WERI-Rb-1 (cell line): Measurements from ENCODE around the gene GP2.

Experiments used
- DNase-seq: peaks from one replicate; pipeline ENCODE4 v3.0.0-alpha.2; 2020
- H3K27ac ChIP-seq: fragments of 250-450 bp; sonication (Bioruptor Pico); 2 replicates; pipeline ENCODE4 v1.5.1; 2020; ENCODE audit warnings: mild to moderate bottlenecking, moderate library complexity
- H3K27me3 ChIP-seq: fragments of 250-450 bp; sonication (Bioruptor Pico); 2 replicates; pipeline ENCODE4 v1.5.1; 2021; ENCODE audit warnings: mild to moderate bottlenecking, low read depth, moderate library complexity; ENCODE audit not compliant: insufficient read depth, severe bottlenecking
- H3K36me3 ChIP-seq: fragments of 250-450 bp; sonication (Bioruptor Pico); 2 replicates; pipeline ENCODE4 v1.5.1; 2020; ENCODE audit warnings: mild to moderate bottlenecking, moderate library complexity
- H3K4me3 ChIP-seq: 2 replicates; pipeline ENCODE4 v1.5.1; 2011; ENCODE audit warnings: low read depth, mild to moderate bottlenecking, control low read depth, low read length
- H3K9me3 ChIP-seq: fragments of 250-450 bp; sonication (Bioruptor Pico); 2 replicates; pipeline ENCODE4 v1.5.1; 2021; ENCODE audit warnings: mild to moderate bottlenecking, moderate library complexity; ENCODE audit not compliant: severe bottlenecking
- TF ChIP-seq, protein P1 (sequence below): IDR thresholded peaks from 2 replicates; pipeline ENCODE4 v1.5.1; 2011; ENCODE audit warnings: low read depth, mild to moderate bottlenecking, control low read depth, inconsistent platforms, low read length

Gene GP2

DNA sequence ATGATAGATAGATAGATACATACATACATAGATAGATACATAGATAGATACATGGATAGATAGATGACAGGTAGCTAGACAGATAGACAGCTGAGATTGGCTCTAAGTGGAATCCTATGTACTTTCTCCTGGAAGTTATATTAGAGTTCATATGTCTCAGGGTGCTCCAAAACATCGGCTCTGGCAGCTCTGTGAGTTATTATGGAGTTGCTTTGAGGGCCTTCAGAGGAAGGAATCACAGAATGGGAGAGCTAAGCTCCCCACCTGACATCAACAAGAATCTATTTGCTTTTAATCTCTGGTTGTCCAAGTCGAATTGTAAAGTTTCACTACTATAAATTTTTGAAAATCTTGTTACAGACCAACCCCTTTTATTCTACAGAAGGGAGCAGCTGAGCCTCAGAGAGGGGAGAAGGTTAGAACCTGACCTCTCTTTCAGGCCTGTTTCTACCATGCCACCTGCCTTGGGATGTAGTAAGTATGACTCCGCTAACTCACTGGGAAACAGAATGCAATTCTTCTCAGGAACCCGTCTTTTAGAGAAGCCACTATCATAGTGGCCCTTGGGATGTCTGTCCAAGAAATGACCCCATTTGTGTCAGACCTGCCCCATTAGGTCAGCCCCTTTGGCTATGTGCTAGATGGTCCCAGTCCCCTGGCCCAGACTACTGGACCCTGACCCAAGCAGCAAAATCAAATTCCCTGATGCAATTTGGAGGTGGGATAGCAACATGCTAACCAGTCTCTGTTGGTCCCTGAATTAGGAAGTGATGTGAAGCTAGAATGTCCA is 18.3 kb downstream of the GP2 start:
- Histone ChIP-seq H3K9me3 (no peaks in the 10 kb centered on the region), H3K4me3 (no peak overlapping the region), H3K27me3 (peaks cover 57% of the 10 kb centered on the region), H3K27ac (no peak overlapping the region), H3K36me3 (no peaks in the 10 kb centered on the region)
- TF ChIP-seq, protein P1, sequence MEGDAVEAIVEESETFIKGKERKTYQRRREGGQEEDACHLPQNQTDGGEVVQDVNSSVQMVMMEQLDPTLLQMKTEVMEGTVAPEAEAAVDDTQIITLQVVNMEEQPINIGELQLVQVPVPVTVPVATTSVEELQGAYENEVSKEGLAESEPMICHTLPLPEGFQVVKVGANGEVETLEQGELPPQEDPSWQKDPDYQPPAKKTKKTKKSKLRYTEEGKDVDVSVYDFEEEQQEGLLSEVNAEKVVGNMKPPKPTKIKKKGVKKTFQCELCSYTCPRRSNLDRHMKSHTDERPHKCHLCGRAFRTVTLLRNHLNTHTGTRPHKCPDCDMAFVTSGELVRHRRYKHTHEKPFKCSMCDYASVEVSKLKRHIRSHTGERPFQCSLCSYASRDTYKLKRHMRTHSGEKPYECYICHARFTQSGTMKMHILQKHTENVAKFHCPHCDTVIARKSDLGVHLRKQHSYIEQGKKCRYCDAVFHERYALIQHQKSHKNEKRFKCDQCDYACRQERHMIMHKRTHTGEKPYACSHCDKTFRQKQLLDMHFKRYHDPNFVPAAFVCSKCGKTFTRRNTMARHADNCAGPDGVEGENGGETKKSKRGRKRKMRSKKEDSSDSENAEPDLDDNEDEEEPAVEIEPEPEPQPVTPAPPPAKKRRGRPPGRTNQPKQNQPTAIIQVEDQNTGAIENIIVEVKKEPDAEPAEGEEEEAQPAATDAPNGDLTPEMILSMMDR, result no peak
- DNase-seq, result no peak

DNA sequence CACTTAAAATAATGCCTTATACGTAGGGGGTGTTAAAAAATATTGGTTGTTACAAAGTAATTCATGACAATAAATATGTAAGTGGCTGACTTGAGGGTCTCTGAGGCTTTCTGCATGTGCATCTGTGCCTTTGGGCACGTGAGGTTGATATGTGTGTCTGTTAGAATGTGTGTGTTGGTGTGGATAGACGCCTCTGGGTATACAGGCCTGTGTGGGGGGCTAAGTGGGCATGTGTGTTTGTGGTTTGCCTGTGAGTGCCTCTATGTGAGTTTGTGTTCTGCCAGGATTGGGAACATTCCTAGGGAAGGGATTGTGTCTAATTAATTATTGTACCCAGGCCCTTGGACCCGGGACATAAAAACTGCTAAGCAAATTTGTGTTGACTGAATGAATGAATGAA is 19.0 kb downstream of the GP2 start:
- Histone ChIP-seq H3K27me3 (peaks cover 61% of the 10 kb centered on the region), H3K9me3 (no peaks in the 10 kb centered on the region), H3K27ac (no peak overlapping the region), H3K4me3 (no peak overlapping the region), H3K36me3 (no peaks in the 10 kb centered on the region)
- DNase-seq, result no peak
- TF ChIP-seq, protein P1, result no peak

DNA sequence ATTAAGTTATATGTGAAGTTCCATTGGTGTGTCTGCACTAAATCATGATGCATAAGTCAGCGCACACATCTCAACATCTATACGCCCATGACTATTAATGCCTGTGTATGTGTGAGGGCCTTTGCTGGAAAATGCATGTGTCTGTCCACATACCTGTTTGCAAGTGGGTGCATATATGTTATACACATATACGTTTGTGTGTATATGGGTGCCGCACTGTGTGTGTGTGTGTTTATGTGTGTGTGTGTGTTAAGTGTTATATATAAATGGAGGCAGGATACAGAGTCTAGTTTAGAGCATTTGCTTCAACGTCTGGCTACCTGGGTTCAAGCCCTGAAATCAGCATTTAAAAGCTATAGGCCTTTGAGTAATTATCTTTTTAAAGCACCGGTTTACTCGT is 19.5 kb downstream of the GP2 start:
- H3K36me3 ChIP-seq, result no peaks in the 10 kb centered on the region
- no peak overlapping the region for H3K27ac ChIP-seq
- H3K9me3 ChIP-seq, result no peaks in the 10 kb centered on the region
- no peak for DNase-seq
- peaks cover 66% of the 10 kb centered on the region for H3K27me3 ChIP-seq
- TF ChIP-seq, protein P1, result no peak
- no peak overlapping the region for H3K4me3 ChIP-seq

DNA sequence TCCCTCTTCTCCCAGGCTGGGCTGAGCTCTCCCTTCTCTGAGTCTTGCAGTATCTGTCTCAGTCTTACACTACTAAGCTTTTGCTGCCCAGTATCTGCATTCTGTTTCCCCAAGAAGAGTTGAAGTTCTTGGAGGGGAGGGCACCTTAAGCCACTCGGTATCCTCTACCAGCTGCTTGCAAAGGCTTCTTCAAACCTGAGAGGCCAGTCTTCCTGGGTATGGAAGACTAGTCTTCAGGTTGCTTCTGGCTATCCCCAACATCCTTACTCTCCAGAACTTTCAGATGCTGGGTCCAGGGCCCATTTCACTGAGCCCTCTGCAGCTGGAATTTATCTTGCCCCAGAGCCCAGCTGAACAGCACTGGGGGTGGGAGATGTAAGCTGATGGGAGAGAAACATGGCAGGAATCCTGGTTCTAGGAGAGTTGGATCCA is 20.1 kb downstream of the GP2 start:
- Histone ChIP-seq H3K9me3 (no peaks in the 10 kb centered on the region), H3K27me3 (peaks cover 67% of the 10 kb centered on the region), H3K36me3 (no peaks in the 10 kb centered on the region), H3K4me3 (no peak overlapping the region), H3K27ac (no peak overlapping the region)
- TF ChIP-seq, protein P1, result no peak
- no peak for DNase-seq

DNA sequence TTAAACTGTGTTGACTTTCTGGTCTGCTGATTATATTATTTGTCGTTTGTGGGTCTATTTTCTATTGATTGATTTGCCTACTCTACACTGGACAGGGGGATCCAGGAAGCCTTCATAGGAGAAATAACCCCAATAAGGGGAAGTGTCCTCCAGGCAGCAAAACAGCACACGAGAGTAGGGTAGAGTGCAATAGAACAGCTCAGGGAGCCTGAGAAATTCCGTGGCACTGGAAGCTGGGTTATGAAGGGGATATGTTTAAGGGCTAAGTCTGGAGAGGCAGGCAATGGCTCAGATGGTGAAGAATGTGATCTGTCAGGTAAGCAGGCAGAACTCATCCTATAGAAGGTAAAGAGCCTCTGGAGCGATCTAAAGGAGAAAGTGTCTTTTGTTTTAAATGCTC is 20.9 kb downstream of the GP2 start:
- Histone ChIP-seq H3K27me3 (peaks cover 68% of the 10 kb centered on the region), H3K4me3 (no peak overlapping the region), H3K27ac (no peak overlapping the region), H3K36me3 (no peaks in the 10 kb centered on the region), H3K9me3 (no peaks in the 10 kb centered on the region)
- DNase-seq, result no peak
- TF ChIP-seq, protein P1, result no peak

DNA sequence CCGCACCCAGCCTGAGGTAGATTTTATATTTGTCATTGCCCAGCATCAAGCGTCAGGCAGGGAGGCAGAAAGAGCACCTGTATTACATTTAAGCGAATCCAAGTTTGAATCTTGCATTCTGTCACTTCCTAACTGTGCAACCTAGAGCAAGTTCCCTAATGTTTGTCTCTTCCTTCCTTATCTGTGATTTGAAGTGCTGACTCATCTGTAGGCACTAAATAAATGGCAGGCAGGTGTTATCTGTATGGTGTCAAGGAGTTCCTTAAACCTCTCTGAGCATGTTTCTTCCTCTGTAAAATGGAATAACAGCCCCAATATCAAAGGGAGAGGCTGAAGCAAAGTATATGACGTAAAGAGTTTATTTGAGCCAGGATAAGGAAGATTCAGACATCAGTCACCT is 24.3 kb downstream of the GP2 start:
- no peak overlapping the region for H3K27ac ChIP-seq
- no peak overlapping the region for H3K4me3 ChIP-seq
- H3K9me3 ChIP-seq, result no peaks in the 10 kb centered on the region
- no peak for DNase-seq
- no peaks in the 10 kb centered on the region for H3K36me3 ChIP-seq
- TF ChIP-seq, protein P1, result no peak
- peaks cover 65% of the 10 kb centered on the region for H3K27me3 ChIP-seq
